ENCODE measurements around the gene TBC1D22B. TPM values are rescaled to one million over a fixed set of nuclear protein-coding genes. Genes with fewer than 3 reads are reported as not detected.

The TBC1D22B gene
- total RNA-seq, 1 donor from 2014 or later = 16.5 TPM

DNA sequence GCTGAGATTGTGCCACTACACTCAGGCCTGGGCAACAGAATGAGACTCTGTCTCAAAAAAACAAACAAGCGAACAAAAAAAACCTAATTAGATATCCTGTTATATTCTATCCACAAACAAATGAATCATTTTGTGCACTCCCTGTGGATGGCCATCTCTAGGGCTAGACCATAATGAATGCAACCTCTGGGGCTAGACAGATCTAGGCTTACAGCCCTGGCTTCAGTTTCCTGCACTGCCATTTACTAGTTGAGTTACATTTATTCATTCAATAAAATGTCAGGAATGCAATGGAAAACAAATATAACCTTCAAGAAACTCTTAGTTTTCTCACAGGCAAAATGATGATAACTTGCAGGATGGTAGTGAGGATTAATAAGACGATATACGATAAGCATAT lies 89.6 kb downstream of the TBC1D22B start:
- no peak for DNase-seq (ENCODE audit: low spot score)
- Histone ChIP-seq H3K79me2 (ENCODE audit: low read depth) (no peaks in the 10 kb centered on the region), H2AFZ (replicated peaks) (no peak overlapping the region), H3F3A (ENCODE audit: low read depth) (no peaks in the 10 kb centered on the region), H3K4me2 (no peak overlapping the region), H3K9ac (no peak overlapping the region), H3K4me1 (no peaks in the 10 kb centered on the region), H4K20me1 (ENCODE audit: low read depth) (no peaks in the 10 kb centered on the region), H3K9me3 (ENCODE audit: low read depth) (no peaks in the 10 kb centered on the region), H3K27me3 (no peaks in the 10 kb centered on the region), H3K27ac (no peak overlapping the region), H3K36me3 (no peaks in the 10 kb centered on the region), H3K4me3 (no peak overlapping the region)
- Mint-ChIP-seq H3K36me3 (no peaks in the 10 kb centered on the region), H3K27ac (no peak overlapping the region), H3K9me3 (peaks cover 3% of the 10 kb centered on the region), H3K4me3 (no peak overlapping the region), H3K4me1 (no peaks in the 10 kb centered on the region), H3K27me3 (ENCODE audit: insufficient read depth, low read depth) (peaks cover 4% of the 10 kb centered on the region)
- TF ChIP-seq EZH2phosphoT487 (IDR thresholded peaks at IDR 0.05) = no peak
- TF ChIP-seq EZH2 (IDR thresholded peaks at IDR 0.05) = no peak
- TF ChIP-seq, protein P1, sequence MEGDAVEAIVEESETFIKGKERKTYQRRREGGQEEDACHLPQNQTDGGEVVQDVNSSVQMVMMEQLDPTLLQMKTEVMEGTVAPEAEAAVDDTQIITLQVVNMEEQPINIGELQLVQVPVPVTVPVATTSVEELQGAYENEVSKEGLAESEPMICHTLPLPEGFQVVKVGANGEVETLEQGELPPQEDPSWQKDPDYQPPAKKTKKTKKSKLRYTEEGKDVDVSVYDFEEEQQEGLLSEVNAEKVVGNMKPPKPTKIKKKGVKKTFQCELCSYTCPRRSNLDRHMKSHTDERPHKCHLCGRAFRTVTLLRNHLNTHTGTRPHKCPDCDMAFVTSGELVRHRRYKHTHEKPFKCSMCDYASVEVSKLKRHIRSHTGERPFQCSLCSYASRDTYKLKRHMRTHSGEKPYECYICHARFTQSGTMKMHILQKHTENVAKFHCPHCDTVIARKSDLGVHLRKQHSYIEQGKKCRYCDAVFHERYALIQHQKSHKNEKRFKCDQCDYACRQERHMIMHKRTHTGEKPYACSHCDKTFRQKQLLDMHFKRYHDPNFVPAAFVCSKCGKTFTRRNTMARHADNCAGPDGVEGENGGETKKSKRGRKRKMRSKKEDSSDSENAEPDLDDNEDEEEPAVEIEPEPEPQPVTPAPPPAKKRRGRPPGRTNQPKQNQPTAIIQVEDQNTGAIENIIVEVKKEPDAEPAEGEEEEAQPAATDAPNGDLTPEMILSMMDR (IDR thresholded peaks at IDR 0.05) = no peak

DNA sequence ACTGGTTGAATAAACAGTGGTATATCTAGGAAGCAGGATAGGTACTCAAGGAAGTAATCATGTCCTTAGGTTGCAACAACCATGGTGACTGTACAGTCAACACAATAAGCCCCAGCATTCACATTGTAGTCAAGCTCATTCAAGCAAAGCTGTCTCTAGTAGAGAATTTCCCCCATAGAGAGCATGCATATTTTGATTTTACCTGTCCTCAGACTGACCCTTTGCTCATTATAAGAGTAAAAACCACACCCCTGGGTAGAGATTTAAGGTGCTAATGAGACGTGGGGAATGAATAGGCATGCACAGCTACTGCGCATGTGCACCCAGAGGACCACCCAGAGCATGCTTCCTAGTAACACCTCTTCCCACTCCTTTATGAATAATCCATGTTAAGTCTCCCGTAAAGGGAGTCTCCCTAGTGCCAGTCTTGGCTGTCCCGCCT lies 90.1 kb downstream of the TBC1D22B start:
- Histone ChIP-seq H3K9ac (no peak overlapping the region), H3K4me2 (no peak overlapping the region), H3K27me3 (no peaks in the 10 kb centered on the region), H3F3A (ENCODE audit: low read depth) (no peaks in the 10 kb centered on the region), H3K36me3 (no peaks in the 10 kb centered on the region), H3K4me1 (no peaks in the 10 kb centered on the region), H3K9me3 (ENCODE audit: low read depth) (no peaks in the 10 kb centered on the region), H3K4me3 (no peak overlapping the region), H3K27ac (no peak overlapping the region), H3K79me2 (ENCODE audit: low read depth) (no peaks in the 10 kb centered on the region), H4K20me1 (ENCODE audit: low read depth) (no peaks in the 10 kb centered on the region), H2AFZ (replicated peaks) (no peak overlapping the region)
- TF ChIP-seq EZH2 (IDR thresholded peaks at IDR 0.05) = no peak
- TF ChIP-seq EZH2phosphoT487 (IDR thresholded peaks at IDR 0.05) = no peak
- DNase-seq (ENCODE audit: low spot score) = no peak
- Mint-ChIP-seq H3K4me3 (no peak overlapping the region), H3K27me3 (ENCODE audit: insufficient read depth, low read depth) (peaks cover 4% of the 10 kb centered on the region), H3K9me3 (peaks cover 3% of the 10 kb centered on the region), H3K4me1 (no peaks in the 10 kb centered on the region), H3K27ac (no peak overlapping the region), H3K36me3 (no peaks in the 10 kb centered on the region)

DNA sequence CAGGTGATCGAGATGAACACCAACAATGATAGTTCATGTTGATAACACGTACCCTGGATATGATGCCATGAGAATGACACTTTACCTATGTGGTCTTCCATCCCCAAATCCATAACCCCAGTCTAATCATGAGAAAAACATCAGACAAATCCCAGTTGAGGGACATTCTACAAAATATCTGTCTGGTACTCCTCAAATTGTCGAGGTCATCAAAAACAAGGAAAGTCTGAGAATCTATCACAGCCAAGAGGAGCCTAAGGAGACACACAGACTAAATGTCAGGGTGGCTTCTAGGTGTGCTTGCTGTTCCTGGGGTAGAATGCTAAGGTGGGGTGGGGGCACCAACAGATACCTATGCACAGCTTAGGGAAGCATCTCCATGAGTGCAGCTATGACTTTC lies 93.5 kb downstream of the TBC1D22B start:
- H3K27me3 Mint-ChIP-seq (ENCODE audit: insufficient read depth, low read depth) = no peaks in the 10 kb centered on the region
- TF ChIP-seq EZH2 (IDR thresholded peaks at IDR 0.05) (no peak), EZH2phosphoT487 (IDR thresholded peaks at IDR 0.05) (no peak)
- TF ChIP-seq, protein P1 (IDR thresholded peaks at IDR 0.05) = no peak
- no peak overlapping the region for H3K27ac Mint-ChIP-seq
- H3K9me3 Mint-ChIP-seq = peaks cover 3% of the 10 kb centered on the region
- no peak overlapping the region for H3K4me3 Mint-ChIP-seq
- no peak overlapping the region for H3K4me3 ChIP-seq
- peaks cover 5% of the 10 kb centered on the region for H3F3A ChIP-seq (ENCODE audit: low read depth)
- no peak overlapping the region for H3K4me2 ChIP-seq
- peaks cover 18% of the 10 kb centered on the region for H3K79me2 ChIP-seq (ENCODE audit: low read depth)
- H4K20me1 ChIP-seq (ENCODE audit: low read depth) = peaks cover 9% of the 10 kb centered on the region
- no peaks in the 10 kb centered on the region for H3K36me3 Mint-ChIP-seq
- peaks cover 7% of the 10 kb centered on the region for H3K27me3 ChIP-seq
- H3K36me3 ChIP-seq = no peaks in the 10 kb centered on the region
- no peak for DNase-seq (ENCODE audit: low spot score)
- H3K27ac ChIP-seq = no peak overlapping the region
- no peak overlapping the region for H3K9ac ChIP-seq
- H2AFZ ChIP-seq (replicated peaks) = no peak overlapping the region
- H3K4me1 ChIP-seq = peaks cover 10% of the 10 kb centered on the region
- H3K9me3 ChIP-seq (ENCODE audit: low read depth) = no peaks in the 10 kb centered on the region
- peaks cover 16% of the 10 kb centered on the region for H3K4me1 Mint-ChIP-seq

DNA sequence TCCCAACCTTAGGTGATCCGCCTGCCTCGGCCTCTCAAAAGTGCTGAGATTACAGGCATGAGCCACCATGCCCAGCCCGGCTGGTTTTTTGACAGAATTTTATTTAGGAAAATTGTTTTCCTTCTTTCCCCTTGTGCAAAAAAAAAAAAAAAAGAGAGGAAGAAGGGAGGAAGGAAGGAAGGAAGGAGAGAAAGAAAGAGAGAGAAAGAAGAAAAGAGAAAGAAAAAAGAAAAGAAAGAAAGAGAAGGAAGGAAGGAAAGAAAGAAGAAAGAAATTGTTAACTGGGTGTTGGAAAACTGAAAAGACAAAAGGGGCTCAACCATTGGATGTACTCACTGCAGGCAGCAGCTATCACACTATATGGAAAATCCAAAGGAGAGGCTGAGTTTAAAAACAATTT lies 94.8 kb downstream of the TBC1D22B start:
- no peak overlapping the region for H3K4me3 Mint-ChIP-seq
- Histone ChIP-seq H3K4me1 (peaks cover 21% of the 10 kb centered on the region), H3K27me3 (peaks cover 7% of the 10 kb centered on the region), H3K36me3 (no peaks in the 10 kb centered on the region), H3K79me2 (ENCODE audit: low read depth) (peaks cover 31% of the 10 kb centered on the region), H3K27ac (no peak overlapping the region), H3K4me2 (no peak overlapping the region), H4K20me1 (ENCODE audit: low read depth) (peaks cover 23% of the 10 kb centered on the region), H3F3A (ENCODE audit: low read depth) (peaks cover 5% of the 10 kb centered on the region), H3K9ac (no peak overlapping the region), H3K4me3 (no peak overlapping the region), H2AFZ (replicated peaks) (no peak overlapping the region), H3K9me3 (ENCODE audit: low read depth) (no peaks in the 10 kb centered on the region)
- H3K27me3 Mint-ChIP-seq (ENCODE audit: insufficient read depth, low read depth) = no peaks in the 10 kb centered on the region
- no peaks in the 10 kb centered on the region for H3K9me3 Mint-ChIP-seq
- TF ChIP-seq, protein P1 (IDR thresholded peaks at IDR 0.05) = no peak
- TF ChIP-seq EZH2 (IDR thresholded peaks at IDR 0.05) (no peak), EZH2phosphoT487 (IDR thresholded peaks at IDR 0.05) (no peak)
- H3K36me3 Mint-ChIP-seq = no peaks in the 10 kb centered on the region
- no peak for DNase-seq (ENCODE audit: low spot score)
- H3K4me1 Mint-ChIP-seq = peaks cover 21% of the 10 kb centered on the region
- H3K27ac Mint-ChIP-seq = no peak overlapping the region
